NCI-H226 (cell line): ENCODE measurements around the gene SLC38A1.
"Not testable (repeated sequence)": the region's sequence is repeated elsewhere in the genome, so short reads cannot be mapped to it uniquely, and the experiment has no call there.

Experiments
- DNase-seq: peaks from one replicate; pipeline ENCODE4 v3.0.0-alpha.2; 2015

SLC38A1 gene

GRCh38 chr12:46268583-46269428 lies at the start of gene SLC38A1:
TSS of gene SLC38A1 (minus strand) at chr12:46269043. CDS start at chr12:46239800, 29,243 bp downstream.
- DNase-seq: peak; percentile 83

DNA sequence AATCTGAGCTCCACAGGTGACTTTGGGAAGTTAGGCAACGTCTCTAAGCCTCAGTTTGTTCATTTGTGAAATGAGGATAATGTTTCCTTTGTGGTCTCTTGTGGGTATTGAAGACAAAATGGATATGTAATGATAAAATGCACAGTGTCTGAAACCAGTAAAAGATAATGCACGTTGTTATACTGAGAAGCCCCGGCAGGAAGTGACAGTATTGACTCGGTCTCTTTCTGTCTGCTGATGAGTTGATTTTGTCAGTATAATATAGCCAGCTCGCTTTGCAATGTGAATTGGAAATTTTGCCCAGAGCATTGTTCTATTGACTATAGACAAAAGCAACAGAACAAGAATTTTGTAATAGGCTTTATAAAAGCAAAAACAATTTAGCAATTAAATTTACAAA lies 49.2 kb upstream of the SLC38A1 start:
- no peak for DNase-seq

- DNase-seq: no peak
These were observed 35.2 kb upstream of the SLC38A1 start for GRCh38 chr12:46304070-46304469.

- no peak for DNase-seq
These were observed 34.3 kb upstream of the SLC38A1 start for GRCh38 chr12:46303039-46303666.

DNA sequence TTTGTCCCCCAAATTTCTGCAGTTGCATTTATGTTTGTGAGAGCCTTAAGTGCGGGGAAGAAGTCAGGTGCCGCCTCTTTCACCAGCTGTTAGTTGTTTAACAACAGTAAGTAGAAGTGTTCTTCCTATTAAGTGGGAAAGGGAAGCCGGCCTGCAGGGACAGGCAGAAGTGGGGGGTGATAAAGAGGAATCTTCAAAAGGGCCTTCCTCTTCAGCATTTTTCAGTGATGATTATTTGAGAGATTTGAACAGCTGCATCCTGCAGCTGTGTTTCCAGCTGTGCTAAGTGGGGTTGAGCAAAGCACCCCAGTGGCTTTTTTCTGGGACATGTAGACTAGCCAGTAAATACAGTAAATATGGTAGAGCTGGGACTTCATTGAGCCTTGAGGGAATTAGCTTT lies 32.1 kb upstream of the SLC38A1 start:
- no peak for DNase-seq

DNA sequence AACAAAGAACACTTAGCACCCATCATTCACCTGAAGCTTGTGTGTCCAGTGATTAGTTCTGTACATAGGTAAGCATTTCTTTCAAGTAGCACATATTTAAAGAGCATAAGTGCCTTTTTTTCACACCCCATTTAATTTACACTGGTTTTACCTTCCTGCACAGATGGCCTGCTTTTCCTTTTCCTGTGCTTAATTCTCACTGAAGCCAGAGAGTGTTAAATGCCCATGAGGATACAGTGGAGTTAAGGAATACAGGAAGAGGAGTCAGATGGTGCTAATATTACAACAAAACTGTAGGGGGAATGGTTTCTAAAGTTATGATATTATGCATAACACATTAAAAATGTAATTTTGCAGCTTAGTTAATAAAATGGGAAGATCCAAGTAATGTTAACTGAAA lies 31.0 kb upstream of the SLC38A1 start:
- no peak for DNase-seq

DNA sequence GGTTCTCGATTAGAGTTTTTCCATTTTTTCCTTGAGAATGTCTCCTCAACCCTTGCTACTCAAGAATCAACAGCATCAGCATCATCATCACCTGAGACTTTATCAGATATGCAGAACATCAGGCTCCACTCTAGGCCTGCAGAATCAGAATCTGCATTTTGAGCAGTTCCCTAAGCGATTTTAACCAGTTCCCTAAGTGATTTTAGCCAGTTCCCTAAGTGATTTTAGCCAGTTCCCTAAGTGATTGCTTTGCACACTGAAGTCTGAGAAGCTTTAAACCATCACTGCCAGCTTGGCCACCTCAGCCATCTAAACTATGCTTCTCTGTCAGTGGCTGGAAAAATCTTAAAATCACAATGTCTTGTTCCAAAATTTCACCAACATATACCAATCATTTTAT lies 29.4 kb upstream of the SLC38A1 start:
- no peak for DNase-seq

DNA sequence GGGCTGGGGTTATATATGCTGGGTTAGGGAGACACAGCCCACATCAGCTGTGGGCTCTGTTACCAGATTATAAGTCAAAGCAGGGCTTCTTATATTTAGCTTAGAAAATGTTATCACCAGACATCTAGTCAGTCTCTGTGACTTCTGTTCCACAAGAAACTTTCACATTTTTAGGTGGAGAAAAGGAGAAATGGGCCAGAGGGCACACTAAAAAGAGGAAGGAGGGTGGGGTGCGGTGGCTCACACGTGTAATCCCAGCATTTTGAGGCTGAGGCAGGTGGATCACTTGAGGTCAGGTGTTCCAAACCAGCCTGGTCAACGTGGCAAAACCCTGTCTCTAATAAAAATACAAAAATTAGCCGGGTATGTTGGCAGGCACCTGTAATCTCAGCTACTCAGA lies 28.0 kb upstream of the SLC38A1 start:
- no peak for DNase-seq

DNA sequence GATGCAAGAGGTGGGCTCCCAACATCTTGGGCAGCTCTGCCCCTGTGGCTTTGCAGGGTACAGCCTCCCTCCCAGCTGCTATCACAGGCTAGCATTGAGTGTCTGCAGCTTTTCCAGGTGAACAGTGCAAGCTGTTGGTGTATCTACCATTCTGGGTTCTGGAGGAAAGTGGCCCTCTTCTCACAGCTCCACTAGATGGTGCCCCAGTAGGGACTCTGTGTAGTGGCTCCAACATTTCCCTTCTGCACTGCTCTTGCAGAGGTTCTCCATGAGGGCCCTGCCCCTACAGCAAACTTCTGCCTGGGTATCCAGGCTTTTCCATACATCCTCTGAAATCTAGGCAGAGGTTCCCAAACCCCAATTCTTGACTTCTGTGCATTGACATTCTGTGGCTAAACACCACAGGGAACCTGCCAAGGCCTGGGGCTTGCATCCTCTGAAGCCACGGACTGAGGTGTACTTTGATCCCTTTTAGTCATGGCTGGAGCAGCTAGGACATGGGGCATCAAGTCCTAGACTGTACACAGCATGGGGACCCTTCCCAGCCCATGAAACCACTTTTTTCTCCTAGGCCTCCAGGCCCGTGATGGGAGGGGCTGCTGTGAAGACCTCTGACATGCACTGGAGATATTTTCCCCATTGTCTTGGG lies 24.0 kb upstream of the SLC38A1 start:
- DNase-seq: no peak

DNA sequence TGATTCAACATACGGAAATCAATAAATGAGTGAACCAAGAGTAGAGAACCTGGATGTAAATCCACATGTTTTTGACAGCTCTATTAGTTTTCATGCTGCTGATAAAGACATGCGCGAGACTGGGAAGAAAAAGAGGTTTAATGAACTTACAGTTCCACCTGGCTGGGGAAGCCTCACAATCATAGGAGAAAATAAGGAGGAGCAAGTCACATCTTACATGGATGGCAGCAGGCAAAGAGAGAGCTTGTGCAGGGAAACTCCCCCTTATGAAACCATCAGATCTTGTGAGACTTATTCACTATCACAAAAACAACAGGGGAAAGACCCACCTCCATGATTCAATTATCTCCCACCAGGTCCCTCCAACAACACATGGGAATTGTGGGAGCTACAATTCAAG lies 23.1 kb upstream of the SLC38A1 start:
- not testable (repeated sequence) for DNase-seq

DNA sequence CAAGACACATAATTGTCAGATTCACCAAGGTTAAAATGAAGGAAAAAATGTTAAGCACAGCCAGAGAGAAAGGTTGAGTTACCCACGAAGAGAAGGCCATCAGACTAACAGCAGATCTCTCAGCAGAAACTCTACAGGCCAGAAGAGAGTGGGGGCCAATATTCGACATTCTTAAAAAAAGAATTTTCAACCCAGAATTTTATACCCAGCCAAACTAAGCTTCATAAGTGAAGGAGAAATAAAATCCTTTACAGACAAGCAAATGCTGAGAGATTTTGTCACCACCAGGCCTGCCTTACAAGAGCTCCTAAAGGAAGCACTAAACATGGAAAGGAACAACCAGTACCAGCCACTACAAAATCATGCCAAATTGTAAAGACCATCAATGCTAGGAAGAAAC lies 16.3 kb upstream of the SLC38A1 start:
- not testable (repeated sequence) for DNase-seq

- DNase-seq: no peak
These were observed 14.0 kb upstream of the SLC38A1 start for GRCh38 chr12:46282829-46283228.

DNA sequence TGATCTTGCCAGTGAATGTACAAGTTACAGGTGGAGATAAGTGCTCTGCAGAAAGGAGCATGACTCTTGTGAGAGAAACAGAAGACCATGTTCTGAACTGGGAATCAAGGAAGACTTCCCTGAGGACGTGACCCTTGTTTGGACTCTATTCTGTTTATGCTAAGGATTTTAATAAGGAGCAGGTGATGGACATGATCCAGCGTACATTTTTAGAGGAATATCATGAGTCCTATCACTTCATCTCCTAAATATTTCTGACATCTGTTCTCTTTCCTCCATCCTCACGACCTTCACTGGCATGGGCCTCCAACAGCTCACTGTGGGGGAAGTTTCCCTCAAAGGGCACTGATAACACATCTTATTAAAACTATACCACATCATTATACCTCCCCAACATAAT lies 7.9 kb upstream of the SLC38A1 start:
- no peak for DNase-seq

GRCh38 chr12:46271863-46272262 lies 3.0 kb upstream of the SLC38A1 start:
- no peak for DNase-seq

DNA sequence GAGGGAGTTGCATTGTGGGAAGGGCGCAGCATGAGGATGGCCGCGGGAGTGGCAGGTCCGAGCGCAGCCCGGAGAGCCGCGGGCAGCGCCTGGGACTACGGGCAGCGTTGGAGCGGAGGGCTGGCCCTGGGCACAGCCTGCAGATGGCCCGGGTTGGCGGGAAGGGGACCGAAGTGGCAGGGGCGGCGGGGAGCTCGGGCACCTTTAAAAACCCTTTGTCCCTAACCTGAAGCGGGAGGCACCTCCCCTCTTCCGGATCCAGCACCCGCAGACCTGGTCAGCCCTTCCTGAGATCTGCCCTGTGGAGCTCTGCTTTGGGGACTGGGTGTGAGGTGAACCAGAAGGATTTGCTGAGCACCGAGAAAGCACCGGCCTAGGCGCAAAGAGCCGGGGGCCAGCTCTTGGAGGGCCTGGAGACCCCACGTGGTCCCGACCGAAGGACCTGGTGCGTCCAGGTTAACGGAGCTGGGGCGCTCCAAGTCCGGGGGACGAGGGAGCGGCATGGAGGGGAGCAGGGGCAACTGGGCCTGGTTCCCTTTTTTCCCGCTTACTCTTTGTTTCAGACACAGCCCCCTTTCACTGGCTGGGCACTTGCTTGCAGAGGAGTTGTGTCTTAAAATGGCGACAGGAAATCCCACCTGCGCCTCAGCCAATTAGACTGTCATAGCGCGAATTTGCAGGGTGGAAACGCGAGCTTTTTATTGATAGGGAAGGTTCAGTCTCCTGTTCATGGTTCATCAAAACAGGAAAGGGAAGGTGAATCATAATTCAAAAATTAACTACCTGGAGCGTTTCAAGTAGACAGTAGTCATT lies 792 bp upstream of the SLC38A1 start:
- no peak for DNase-seq

DNA sequence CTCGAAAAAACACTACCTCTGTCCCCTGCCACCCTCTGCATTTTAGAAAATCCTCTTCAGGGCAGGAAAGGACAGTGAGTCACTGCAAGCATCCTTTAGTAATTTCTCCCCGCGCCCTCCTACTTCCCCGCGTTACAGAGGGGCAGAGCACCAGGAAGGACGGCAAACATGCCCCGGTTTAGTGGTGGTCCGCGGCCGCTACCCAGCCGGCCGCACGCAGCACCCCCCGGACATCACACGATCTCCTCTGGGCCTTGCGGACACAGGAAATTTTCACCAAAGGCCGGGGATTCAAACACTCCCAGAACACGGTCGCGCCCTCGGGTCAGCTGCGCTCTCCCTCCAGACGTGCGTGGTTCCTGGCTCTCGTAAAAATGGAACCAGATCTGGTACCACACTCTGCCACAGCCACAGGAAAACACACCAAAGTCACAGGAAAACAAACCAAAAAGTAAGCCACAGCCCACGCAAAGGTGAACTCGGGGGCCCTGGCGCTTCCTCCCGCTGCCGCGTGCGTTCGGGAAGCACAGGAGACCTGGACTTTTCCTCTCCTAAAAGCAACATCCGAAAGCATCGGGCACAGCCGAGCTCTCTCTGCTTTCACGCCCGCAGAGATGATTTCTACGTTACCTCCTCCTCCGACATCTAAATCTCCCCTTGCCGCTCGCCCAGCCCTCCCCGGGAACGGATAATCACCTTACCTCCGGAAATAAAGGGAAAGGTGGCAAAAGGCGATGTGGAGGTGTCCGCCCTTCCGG lies 839 bp downstream of the SLC38A1 start:
- DNase-seq: no peak

- DNase-seq: no peak
These were observed 1.3 kb downstream of the SLC38A1 start for GRCh38 chr12:46267575-46267824.

GRCh38 chr12:46266869-46267574 lies 1.8 kb downstream of the SLC38A1 start:
- DNase-seq: peak; percentile 35

DNA sequence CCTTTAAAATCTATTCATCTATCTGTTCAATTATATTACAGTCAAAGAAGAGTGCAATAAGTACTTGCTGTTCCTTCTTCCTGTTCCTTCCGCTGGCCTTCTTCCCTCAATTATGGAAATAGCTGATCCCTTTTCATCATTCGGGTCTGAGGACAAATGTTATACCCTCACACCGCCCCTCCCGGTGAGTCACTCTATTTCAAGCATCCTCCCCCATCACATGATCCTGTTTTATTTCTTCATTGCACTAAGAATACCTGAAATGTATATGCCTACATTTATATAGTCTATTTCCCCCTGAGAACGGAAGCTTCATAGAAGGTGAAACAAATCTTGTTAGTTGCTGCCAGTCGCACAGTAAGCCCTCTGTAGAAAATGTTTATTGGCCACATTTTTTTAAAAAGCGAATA lies 2.5 kb downstream of the SLC38A1 start:
- DNase-seq: peak; percentile 60

DNA sequence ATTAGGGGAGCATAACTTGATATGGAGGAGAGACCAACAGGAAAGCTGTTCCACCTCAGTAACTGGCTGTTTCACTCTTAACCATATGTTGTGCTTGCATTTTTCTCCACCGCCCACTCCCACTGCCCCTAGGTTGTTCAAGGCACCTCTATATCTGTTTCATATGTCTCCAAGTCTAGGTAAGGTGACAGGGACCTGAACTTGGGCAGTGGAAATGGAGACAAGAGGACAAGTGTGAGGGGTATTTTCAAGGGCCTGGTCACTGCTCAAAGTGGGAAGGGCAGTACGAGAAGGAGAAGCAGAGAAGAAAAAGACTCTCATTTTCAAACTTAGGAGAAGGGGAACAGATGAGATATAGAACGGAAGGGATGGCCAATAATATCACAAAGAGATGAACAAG lies 3.1 kb downstream of the SLC38A1 start:
- no peak for DNase-seq

DNA sequence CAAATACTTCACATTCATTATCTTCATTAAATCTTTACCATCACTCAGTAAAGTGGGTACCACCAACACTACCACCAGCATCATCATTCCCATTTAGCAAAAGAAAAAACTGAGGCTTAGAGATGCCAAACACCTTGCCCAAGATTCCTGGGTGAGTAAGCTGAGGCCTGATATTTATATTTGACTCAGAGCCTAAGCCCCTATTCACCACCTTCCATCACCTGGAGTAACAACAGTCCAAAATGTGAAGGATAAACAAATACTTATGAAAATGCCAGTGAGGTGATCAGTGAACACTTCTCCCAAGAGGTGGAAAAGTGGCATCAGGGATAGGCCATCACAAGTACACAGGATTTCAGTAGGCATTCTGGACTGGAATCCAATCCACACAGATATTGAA lies 3.7 kb downstream of the SLC38A1 start:
- DNase-seq: no peak

DNA sequence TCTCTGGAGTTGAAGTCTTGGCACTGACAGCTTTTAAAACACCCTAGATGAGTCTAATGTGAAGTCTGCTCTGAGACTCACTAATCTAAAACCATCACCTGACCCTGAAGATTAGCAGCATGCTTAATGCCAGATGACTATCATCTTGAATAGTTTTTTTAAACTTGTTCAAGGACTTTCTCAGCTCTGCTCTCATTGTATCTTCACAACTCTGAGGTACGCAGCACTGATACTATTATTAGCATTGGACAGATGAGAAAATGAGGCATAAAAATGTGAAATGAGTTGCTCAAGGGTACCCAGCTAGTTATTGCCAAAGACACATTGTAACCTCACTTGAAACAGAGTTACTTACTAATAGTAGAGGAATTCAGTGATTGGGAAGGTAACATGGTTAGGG lies 4.8 kb downstream of the SLC38A1 start:
- no peak for DNase-seq
